ENCODE measurements around the gene CACUL1.
"Not testable (repeated sequence)": the region's sequence is repeated elsewhere in the genome, so short reads cannot be mapped to it uniquely, and the experiment has no call there.

The CACUL1 gene

GRCh38 chr10:118754229-118754555 lies 578 bp downstream of the CACUL1 start:
- no peak for DNase-seq (ENCODE audit: low read depth)
- no peak for TF ChIP-seq CTCF (IDR thresholded peaks at IDR 0.05; ENCODE audit: control insufficient read depth, extremely low read depth, insufficient read depth)
- H3K4me3 ChIP-seq (ENCODE audit: low read depth, low read length) = peak overlapping the region; percentile 93

GRCh38 chr10:118753331-118754228 lies 1.2 kb downstream of the CACUL1 start:
- peak overlapping the region; percentile 93 for H3K4me3 ChIP-seq (ENCODE audit: low read depth, low read length)
- no peak for TF ChIP-seq CTCF (IDR thresholded peaks at IDR 0.05; ENCODE audit: control insufficient read depth, extremely low read depth, insufficient read depth)
- no peak for DNase-seq (ENCODE audit: low read depth)

- no peak for DNase-seq (ENCODE audit: low read depth)
- H3K4me3 ChIP-seq (ENCODE audit: low read depth, low read length) = peak overlapping the region; percentile 93; the same call in 1 of the 2 replicates
- TF ChIP-seq CTCF (IDR thresholded peaks at IDR 0.05; ENCODE audit: control insufficient read depth, extremely low read depth, insufficient read depth) = no peak
Observed at GRCh38 chr10:118752409-118752808, 2.4 kb downstream of the CACUL1 start.

- H3K4me3 ChIP-seq (ENCODE audit: low read depth, low read length) = no peak overlapping the region
- DNase-seq (ENCODE audit: low read depth) = no peak
- TF ChIP-seq CTCF (IDR thresholded peaks at IDR 0.05; ENCODE audit: control insufficient read depth, extremely low read depth, insufficient read depth) = no peak
Observed at GRCh38 chr10:118751265-118751664, 3.5 kb downstream of the CACUL1 start.

GRCh38 chr10:118748041-118748440 lies 6.7 kb downstream of the CACUL1 start:
- H3K4me3 ChIP-seq (ENCODE audit: low read depth, low read length) = no peak overlapping the region
- DNase-seq (ENCODE audit: low read depth) = no peak
- no peak for TF ChIP-seq CTCF (IDR thresholded peaks at IDR 0.05; ENCODE audit: control insufficient read depth, extremely low read depth, insufficient read depth)

- H3K4me3 ChIP-seq (ENCODE audit: low read depth, low read length) = no peak overlapping the region
- TF ChIP-seq CTCF (IDR thresholded peaks at IDR 0.05; ENCODE audit: control insufficient read depth, extremely low read depth, insufficient read depth) = no peak
- no peak for DNase-seq (ENCODE audit: low read depth)
Observed at GRCh38 chr10:118746246-118746645, 8.5 kb downstream of the CACUL1 start.

GRCh38 chr10:118745056-118745455 lies 9.7 kb downstream of the CACUL1 start:
- no peak overlapping the region for H3K4me3 ChIP-seq (ENCODE audit: low read depth, low read length)
- TF ChIP-seq CTCF (IDR thresholded peaks at IDR 0.05; ENCODE audit: control insufficient read depth, extremely low read depth, insufficient read depth) = no peak
- DNase-seq (ENCODE audit: low read depth) = no peak

GRCh38 chr10:118744346-118744918 lies 10.3 kb downstream of the CACUL1 start:
- not testable (repeated sequence) for H3K4me3 ChIP-seq (ENCODE audit: low read depth, low read length); DNase-seq (ENCODE audit: low read depth)

Measured in LNCaP clone FGC (cell line).